ENCODE measurements around the gene HDDC2.

HDDC2 gene, protein sequence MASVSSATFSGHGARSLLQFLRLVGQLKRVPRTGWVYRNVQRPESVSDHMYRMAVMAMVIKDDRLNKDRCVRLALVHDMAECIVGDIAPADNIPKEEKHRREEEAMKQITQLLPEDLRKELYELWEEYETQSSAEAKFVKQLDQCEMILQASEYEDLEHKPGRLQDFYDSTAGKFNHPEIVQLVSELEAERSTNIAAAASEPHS

DNA sequence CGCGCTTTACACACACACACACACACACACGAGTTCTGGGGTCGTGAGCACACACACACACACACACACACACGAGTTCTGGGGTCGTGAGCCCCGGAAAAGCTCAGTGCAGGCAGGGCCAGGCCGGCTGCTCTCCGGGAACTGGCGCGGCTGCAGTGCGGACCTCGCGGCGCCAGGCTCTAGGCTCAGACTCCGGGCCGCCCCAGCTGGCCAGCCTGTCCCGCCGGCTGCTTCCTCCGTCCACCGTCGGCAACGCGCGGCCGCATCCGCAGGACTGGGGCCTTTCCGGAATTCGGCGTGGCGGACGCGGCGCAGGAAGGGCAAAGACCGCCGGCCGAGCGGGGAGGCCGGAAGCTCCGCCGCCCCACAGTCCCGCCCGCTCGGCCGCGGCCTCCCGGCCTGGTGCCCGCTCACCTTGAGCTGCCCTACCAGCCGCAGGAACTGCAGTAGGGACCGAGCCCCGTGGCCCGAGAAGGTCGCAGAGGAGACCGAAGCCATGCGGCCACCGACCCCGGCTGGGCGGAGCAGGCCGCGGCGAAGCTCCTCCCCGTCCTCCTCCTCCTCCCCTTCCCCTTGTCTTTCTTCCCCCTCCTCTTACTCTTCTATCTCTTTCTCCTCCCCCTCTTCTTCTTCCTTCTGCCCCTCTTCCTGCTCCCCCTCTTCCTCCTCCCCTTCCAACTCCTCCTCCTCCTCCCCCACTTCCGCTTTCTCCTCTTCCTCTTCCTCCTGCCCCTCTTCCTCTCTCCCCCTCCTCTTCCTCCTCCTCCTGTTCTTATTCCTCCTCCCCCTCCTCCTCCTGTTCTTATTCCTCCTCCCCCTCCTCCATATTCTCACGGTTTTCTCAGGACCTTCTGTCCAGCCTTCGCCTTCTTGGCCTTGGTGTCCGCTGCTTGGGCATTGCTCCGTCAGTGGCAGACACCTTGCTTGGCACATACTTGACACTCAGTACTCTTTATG is at the start of gene HDDC2:
TSS of gene HDDC2 (minus strand) at position 533 of the 957 bp plus-strand sequence. CDS start at position 498, 35 bp downstream.
- DNase-seq (ENCODE audit: low read depth in 2 of 3, low spot score in 2 of 3), result peak in 1 of 3 experiments; percentile 40

DNA sequence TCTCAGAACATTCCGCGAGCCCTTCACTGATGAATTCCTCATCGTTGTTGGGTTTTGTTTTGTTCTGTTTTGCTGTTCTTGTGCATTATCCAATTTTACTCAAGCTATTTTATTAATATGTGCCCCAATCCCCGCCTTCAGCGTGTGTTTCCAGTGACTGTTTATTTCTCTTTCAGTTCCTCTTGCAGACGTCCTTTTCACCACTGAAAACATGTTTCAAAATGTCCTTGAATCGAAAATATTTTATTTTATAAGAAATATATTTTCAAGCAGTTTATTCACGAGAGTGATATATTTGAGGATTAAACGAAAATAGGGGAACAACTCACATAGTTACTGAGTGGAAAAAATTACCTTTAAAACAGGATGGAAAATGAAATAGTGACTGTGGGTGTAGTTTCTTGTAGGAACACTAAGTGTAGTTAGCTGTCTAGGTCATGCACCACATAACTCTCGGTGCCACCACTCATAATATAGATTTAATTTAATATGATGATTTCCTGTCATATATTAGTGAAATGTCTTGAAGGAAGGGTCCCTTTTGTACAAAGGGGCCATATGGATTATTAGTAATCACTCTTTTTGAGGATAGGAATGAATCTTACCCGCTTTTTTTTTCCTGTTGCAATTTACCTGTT is 45.3 kb upstream of the HDDC2 start:
- DNase-seq (ENCODE audit: low read depth in 2 of 3, low spot score in 2 of 3), result no peak

DNA sequence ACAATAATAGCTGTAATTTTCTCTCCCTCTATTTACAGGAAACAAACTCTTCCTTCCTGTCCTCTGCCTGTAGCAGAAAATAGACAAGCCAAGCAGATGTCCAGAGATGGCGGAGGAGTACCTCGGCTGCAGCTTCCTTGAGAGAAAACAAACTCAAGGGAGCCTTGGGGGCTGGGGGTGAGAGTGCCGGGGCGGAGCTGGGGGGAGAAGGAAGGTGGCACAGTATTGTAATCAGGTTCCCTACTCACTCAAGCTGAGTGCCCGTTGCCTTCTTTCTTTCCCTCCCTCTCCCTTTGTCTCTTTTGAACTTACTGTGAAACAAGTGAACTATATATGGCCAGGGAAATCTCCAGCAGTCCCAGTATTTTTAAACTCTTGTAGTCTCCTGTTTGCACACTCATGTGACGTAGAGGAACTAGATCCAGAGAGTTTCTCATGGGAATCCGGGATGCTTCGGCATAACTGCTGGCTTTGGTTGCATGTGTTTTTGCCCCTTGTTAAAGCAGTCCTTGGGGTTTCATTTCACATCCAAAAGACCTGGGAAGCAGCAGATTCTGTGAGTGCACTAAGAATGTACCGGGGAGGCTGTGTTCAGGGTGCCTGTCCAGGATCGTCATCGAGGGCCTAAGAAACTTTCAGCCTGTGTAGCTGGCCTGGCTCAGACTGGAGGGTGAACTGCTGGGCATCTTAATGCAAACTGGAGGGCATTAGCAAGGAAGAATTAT is 44.6 kb upstream of the HDDC2 start:
- DNase-seq (ENCODE audit: low read depth in 2 of 3, low spot score in 2 of 3), result no peak

DNA sequence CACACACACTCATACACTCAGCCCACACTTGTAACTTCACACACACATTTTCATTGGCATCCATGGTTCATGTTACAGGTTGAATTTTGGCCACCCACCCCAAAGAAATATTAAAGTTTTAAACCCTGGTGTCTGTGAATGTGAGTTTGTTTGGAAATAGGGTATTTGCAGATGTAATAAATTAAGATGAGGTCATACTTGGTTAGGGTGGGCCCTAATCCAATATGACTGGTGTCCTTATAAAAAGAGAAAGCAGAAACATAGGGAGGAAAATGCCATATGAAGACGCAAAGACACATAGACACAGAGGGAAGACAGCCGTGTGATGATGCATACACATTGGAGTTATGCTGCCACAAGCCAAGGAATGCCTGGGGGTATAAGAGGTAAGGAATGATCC is 39.7 kb upstream of the HDDC2 start:
- no peak for DNase-seq (ENCODE audit: low read depth in 2 of 3, low spot score in 2 of 3)

DNA sequence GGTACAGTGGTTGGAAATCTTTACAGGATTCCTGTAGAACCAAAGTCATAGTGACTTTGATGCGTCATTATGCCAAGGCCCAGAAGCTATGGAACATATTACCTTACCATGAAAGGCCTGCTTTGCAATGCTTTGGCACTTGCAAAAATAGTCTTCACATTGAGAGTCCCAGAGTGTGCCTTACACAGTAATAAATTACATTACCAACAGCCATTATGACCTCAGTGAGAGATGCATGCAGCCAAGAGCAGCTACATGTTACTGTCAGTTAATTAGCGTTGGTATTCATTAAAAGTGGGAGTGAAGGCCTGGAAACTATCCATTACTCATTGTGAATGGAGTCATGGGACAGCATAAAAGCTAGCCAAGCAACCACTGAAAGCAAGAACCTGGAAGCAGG is 39.2 kb upstream of the HDDC2 start:
- no peak for DNase-seq (ENCODE audit: low read depth in 2 of 3, low spot score in 2 of 3)

DNA sequence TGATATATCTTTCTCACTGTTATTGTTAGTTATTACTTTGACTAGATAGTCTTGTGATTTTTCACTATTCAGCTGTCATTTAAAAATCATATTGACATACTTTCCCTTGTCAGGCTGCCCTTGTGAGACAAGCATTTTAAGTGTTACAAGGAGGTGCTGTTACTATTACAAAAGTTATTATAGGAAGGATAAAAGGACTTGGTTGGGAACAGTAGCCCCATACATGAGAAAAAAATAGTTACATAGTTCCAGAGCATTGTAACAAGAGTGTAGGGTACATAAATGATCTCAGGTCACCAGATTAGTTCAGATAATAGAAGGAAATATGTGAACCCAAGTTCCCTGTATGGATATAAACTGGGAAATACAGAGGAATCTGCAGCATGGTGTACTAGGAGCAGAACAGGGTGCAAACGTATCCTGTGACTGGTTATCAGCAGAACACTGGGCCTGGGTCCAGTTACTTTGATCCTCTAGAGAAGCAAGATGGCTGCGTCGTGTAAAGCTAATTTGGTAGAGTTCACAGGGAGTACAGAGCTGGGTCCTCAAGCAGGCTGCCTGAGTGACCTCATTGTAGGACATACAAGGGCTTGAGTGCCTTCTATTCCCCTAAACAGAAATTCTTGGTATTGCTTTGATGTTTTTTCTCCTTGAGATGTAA is 38.5 kb upstream of the HDDC2 start:
- DNase-seq (ENCODE audit: low read depth in 2 of 3, low spot score in 2 of 3), result no peak

DNA sequence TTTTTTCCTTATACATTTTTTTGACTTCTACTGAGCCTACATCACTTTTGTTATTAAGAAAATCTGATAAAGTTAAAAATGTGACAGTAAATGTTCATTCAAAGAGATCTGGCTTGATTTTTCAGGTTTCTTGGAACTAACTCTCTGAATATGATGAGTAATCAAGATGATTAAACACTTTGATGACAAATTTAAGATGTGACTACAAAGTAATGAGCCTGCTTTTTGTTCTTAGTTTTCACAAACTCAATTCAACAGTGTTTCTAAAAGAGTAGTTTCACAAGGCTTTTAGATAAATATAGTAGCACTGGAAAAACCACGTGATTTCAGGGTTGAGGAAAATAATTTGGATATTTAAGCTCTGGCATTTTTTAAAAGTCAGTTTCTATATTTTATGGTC is 37.9 kb upstream of the HDDC2 start:
- DNase-seq (ENCODE audit: low read depth in 2 of 3, low spot score in 2 of 3), result no peak

DNA sequence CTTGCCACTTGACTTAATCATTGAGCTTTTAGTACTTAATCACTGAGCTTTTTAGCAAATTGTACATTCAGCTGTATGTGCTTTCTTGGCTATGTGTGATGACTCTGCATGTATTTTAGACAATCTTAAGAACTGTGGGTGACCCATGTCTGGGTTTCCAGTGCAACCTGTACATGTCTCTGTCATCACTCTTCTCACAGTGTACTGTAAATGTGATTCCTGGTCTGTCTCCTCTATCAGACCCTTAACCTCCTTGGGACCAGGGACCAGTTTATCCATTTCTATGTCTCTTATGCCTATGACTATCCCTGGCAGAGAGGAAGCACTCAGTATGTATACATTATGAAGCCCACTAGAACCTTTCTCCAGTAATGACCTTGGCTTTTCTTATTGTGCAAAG is 36.6 kb upstream of the HDDC2 start:
- DNase-seq (ENCODE audit: low read depth in 2 of 3, low spot score in 2 of 3), result no peak

DNA sequence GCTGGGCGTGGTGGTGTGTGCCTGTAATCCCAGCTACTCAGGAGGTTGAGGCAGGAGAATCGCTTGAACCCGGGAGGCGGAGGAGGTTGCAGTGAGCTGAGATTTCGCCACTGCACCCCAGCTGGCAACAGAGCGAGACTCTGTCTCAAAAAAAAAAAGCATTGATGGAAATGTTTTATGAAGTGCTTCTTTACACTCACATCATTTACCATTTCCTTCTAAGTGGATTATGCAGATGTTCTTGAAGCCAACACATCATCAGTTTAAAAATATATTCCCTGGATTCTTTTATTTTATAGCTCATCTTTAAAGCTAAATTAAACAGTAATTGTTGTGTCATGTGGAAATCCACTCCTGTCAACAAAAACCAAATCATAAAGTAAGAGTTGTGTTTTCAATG is 35.9 kb upstream of the HDDC2 start:
- no peak for DNase-seq (ENCODE audit: low read depth in 2 of 3, low spot score in 2 of 3)

DNA sequence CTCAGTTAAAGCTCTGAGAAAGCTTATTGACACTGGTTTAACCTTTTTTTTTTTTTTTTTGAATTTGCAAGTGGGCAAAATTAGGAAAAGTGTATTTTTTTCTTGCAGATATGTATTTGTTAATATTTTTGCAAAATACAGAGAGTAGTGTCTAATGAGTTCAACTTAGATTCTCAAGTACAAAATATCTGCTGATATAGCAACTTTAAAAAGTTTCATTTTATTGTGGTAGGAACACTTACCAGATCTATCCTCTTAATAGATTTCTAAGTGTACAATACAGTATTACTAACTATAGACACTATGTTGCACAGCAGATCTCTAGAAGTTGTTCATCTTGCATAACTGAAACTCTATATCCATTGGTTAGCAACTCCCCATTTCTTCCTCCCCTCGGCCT is 30.9 kb upstream of the HDDC2 start:
- no peak for DNase-seq (ENCODE audit: low read depth in 2 of 3, low spot score in 2 of 3)

DNA sequence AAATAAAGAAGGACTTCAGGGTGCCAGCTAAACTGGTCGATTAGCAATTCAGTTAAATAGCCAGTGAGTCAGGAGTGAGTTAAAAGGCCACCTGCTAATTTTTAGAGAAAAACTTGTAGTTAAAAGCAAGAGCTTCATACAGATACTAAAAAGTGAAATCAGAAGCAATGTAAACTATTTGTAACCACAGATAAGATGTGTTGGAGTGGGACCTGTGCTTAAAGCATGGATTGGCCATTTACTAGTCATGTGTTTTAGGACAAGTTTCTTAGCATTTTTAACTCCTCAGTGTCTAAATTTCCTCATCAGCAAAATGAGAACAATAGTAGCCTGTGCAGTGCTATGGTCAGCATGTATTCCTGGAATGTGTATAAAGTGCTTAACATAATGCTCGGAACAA is 23.8 kb upstream of the HDDC2 start:
- DNase-seq (ENCODE audit: low read depth in 2 of 3, low spot score in 2 of 3), result no peak

DNA sequence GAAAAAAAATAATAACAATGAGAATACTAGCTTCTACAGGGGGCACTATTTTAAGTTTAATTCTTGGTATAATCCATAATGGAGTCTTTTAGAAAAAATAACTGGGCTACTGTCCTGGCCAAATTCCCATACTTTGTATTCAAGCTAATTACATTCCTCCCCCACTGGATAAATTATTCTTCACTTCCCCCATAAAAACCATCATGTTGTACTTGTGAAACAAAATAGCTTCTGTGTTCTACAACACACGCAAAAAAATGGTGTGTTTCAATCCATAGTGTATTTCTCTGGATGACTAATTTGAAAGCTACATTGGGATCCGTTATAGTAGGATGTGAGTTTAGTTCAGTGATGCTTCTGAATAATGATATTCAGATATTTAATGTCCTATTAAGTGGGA is 21.6 kb upstream of the HDDC2 start:
- no peak for DNase-seq (ENCODE audit: low read depth in 2 of 3, low spot score in 2 of 3)

DNA sequence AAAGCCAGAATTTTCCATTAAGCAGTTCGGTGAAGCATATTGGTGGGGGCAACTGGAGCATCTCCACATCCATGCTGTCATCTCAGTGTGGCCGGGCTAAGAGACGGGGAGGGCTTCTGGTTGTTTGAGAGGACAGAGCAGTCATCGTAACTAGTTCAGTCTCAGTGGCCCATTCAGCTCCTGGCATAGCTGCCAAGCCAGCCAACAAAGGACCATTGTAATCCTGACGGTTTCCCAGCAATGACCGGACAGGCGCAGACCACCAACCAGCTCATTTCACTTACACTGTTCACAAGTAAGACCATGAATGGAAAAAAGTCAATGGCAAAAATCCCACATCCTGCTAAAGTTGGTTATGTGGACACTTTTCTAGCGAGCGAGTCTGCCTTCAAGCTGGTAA is 14.9 kb upstream of the HDDC2 start:
- DNase-seq (ENCODE audit: low read depth in 2 of 3, low spot score in 2 of 3), result no peak

DNA sequence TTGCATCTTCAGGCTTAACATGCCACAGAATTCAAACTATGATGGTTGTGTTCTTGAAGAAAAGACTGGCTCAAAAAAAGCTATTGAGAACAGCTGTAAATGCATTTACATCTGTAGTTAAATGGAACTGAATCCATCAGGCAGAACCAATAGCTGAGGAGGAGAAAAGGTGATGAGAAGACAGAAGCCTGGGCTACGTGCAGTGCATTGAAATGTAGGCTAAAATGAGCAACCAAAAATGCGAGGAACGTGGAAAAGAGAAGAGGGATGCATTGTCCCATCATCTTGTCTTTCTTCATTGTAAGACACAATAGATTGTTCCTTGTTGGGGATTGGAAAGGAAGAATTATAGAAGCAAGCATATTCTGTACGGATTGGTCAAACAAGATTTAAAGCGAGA is 13.8 kb upstream of the HDDC2 start:
- DNase-seq (ENCODE audit: low read depth in 2 of 3, low spot score in 2 of 3), result no peak

DNA sequence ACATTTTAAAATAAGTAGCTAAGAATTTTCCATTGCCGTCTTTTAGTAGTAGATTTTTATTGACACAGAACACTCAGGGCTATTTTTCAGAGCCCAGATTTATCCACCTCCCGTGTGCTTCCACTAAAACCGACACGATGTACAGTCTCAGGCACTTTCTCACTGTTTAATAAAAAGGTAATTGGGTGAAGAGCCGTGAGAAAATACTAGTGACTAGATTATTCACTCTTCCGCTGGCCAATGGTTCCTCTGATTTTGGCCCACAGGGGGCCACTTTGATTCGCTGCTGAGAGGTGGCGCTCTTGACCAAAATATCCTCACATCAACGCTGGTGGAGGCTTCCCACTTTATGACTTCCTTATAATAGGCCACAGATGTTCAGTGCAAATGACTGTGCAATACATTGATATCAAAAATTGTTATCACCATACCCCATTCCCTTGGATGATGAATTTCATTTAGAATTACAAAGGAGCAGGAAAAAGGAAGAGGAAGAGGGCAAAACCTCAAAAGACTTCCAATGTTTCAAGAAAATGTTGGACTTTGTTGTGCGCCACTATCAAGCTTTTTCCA is 12.3 kb upstream of the HDDC2 start:
- DNase-seq (ENCODE audit: low read depth in 2 of 3, low spot score in 2 of 3), result no peak

DNA sequence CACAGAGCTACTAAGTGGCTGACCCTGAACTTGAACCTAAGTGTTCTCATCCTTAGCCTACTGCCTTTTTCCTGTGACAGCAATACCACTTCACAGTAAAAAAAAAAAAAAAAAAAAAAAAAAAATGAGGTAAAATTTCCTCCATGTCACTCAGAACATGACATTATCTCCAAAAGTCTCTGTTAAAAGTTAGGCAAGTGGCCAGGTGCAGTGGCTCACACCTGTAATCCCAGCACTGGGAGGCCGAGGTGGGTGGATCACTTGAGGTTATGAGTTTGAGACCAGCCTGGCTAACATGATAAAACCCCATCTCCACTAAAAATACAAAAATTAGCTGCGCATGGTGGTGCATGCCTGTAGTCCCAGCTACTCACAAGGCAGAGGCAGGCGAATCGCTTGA is 11.2 kb upstream of the HDDC2 start:
- DNase-seq (ENCODE audit: low read depth in 2 of 3, low spot score in 2 of 3), result no peak

DNA sequence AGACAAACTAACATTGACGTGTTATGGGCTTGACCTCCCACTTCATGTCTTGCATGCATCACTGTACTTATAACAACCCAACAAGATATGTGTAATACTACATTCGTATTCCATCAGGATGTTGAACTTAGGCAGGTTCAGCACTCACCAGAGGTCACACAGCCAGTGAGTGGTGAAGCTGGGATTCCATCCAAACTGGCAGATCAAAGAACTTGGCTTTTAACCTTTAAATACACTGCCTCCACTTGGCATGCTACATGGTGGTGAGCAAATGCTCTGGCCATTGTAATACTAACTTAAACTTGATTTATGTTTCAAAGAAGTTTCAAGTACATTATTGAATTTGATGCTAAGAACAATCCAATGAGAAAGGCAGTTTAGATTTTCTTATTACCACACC is 10.7 kb upstream of the HDDC2 start:
- DNase-seq (ENCODE audit: low read depth in 2 of 3, low spot score in 2 of 3), result no peak

DNA sequence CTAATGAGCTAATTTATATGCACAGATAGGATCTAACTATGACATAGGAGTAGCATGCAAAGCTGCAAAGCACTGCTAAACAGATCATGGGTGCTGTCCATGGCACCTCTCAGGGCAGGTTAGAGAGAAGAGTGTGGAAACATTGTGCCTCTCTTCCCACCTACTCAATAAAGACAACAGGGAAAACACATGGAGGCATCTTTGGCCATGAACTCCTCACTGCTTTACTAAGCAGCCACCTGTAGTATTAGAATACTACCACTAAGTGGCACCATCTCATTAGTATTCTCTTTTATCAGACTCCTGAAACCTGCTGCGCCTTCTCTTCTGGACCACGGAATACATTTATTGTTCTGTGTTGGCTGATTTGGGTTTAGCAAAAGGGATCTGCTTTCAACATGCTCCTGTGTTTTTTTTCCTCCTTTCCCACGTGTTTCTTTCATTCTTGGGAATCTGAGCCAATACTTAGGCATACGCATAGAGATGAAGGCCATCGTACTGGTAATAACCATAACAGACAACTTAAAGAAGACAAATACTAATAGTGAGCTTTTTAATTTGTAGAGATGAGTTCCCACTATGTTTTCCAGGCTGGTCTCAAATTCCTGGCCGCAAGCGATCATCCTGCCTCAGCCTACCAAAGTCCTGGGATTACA is 9.4 kb upstream of the HDDC2 start:
- no peak for DNase-seq (ENCODE audit: low read depth in 2 of 3, low spot score in 2 of 3)

DNA sequence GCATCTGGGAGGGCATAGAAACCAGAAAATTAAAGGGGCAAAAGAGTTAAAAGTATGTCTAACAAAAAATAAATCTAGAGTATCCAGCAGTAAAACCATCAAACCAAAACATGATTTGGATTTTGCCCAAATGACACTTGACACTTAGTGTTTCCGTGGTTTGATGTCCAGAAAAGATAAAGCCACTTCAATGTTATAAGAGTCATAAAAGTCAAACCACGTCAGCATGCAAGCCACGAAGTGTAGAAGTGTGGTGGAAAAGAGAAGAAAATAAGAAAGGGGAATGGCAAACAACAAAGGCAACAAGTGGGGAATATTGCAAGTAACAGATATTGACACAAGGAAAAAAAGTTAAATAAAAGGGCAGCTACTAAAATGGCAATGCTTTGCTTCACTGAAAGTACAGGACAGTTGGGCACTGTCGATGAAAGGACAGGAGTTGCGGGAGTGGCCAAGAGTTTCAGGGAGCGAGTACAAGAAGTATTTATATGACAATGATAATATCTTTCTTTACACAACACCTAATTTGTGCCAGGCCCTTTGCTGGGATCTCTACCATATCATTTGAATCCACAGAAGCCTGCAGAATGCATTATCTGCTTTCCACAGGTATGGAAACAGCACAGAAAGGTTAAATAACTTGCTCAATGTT is 6.3 kb upstream of the HDDC2 start:
- DNase-seq (ENCODE audit: low read depth in 2 of 3, low spot score in 2 of 3), result no peak
